GM19463 (cell line): Measurements from ENCODE around the gene SUCLG2.
"Not testable (repeated sequence)": the region's sequence is repeated elsewhere in the genome, so short reads cannot be mapped to it uniquely, and the experiment has no call there.

ENCODE experiments used
- ATAC-seq: cut with Tn5 transposase; IDR thresholded peaks from one replicate; pipeline ENCODE4 v1.9.1; 2021; ENCODE audit warnings: mild to moderate bottlenecking, moderate library complexity; ENCODE audit not compliant: unreplicated experiment

SUCLG2 gene

DNA sequence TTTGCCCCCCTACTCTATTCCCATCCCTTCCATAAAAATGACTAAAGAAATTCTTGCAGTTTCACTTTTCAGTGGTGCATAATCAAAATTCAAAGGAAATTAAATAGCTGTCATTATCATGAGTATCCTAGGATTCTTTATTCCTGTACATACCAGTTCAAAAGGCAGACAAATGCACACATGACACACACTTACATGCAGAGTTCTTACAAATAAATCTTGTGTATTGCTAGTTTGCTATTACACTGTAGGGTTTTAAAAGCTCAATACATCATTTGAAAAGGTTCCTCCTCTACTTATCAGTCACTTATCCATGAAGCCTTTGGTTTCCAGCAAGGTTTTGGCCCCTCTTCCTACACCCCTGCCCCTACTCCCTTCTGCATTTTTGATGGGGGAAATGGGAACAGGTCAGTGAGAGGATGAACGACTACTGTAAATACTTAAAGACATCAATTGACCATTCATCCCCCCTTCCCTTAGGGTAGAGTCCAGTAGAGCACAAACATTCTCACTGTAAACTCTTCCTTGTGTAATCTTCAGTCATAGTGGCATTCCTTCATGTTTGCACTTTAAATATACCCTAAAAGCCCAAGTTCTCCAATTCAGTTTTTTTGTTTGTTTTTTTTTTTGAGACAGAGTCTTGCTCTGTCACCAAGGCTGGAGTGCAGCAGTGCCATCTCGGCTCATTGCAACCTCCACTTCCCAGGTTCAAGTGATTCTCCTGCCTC, 92.6 kb downstream of the SUCLG2 start:
- ATAC-seq = no peak

DNA sequence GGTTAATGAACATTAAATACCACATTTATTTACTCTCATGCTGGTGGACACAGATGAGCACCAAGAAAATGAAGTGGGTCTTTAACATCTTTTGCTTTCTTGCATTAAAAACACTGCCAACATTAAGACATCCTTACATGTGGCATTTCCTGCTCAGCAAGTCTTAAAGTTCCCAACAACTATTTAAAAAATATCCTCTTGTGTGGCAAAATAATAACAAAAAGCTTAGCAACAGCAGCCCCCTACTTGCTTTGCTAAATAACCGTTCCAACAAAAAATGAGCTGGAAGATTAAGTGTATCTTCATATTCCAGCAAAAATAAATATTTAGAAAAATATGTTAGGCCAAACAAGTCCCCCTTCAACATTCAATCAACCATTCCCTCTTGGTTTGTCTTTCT, 93.1 kb downstream of the SUCLG2 start:
- no peak for ATAC-seq

DNA sequence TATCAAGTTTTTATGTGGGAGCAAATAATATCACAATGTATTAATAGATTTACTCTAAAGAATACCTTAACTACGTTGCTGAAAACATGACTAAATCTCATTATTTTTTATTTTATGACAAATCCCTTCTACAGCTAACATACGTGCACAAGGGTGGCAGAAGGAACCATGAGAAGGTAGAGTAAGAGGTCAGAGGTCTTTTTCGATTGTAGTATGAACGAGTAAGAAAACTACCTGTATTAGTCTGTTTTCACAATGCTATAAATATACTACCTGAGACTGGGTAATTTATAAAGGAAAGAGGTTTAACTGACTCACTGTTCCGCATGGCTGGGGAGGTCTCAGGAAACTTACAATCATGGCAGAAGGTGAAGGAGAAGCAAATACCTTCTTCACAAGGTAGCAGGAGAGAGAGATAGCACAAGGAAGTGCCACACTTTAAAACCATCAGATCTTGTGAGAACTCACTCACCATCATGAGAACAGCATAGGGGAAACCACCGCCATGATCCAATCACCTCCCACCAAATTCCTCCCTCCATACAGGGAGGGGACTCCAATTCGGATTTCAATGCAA, 95.3 kb downstream of the SUCLG2 start:
- ATAC-seq = no peak

DNA sequence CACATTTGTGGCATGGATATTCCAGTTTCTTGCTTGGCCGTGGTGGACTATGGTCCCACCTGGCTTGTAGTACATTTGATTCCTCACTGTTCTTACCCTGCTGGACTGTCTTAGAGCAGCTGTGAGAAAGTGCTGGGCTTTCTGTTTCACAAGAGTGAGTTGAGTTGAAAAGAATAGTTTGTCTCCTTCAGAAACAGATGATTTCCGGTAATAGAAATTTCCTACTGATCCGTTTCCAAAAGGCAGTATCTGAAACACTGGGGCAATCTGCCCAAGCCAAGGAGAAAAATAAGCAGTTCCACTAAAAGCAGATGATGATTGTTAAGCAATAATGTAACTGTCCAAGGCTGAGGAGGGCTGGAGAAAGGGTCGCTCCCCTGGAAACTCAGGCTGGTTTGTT, 96.0 kb downstream of the SUCLG2 start:
- ATAC-seq = no peak

DNA sequence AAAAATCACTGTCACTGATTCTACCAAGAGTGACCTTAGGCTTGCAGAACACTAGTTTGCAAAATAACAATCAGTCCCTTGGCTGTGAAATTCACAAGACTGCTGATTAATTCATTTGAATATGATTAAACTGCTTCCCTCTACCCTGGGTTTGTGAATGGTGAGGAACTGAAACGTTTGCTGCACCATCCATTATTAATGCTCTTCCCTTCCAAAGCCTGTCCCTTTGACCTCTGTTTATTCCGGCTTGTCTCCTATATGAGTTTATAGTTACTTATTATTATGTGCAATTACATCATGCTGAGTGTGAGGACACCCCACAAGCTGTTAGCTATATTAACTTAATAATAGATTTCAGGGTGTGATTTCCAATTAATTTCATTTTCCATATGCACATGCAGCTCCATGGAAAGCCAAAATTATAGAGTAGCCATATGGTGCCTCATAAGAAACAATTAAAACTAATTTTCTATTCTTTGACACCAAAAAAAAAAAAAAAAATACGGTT, 96.5 kb downstream of the SUCLG2 start:
- no peak for ATAC-seq

DNA sequence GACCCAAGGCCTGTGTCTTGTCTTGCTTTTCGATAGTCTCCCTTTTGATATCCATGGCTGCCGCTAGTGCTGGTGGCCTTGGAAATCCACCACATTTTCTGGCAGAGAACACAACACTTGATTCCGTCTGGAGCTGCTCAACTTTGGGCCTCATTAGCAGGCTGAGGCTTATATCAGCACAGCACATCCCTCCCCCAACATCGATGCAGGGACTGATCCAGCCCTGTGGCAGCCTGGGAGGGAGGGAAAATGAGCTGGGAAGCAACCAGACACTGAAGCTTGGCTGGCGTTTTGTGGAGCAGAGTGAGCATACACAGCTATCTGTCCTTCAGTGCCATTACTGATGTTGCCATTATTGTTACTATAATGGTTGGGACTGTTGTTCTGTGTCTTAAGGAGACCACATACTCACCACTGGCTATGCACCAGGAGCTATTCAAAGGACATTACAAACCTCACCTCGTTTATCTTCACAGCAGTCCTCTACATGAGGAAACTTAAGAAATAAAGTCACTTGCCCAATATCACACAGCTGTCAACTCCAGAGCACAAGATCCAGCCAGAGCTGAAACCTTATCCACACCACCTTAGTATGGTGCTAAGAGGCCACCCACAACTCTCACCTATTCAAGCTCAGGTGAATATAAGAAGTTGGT, 102.9 kb downstream of the SUCLG2 start:
- ATAC-seq = no peak

DNA sequence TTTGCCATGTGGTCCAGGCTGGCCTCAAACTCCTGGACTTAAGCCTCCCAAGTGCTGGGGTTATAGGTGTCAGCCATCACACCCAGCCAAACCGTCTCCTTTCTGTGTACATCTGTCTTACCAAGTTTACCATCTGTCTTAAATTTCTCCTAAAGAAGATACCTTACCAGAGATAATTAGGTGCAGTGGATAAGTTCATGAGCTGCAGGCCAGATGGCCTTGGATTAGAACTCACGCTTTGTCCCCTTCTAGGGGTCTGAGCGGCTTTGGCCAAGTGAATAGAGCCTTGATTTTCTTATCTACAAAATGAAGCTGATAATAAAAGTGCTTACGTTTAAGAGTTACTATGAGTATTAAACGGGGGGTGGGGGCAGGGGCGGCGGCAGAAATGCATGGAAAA, 103.9 kb downstream of the SUCLG2 start:
- ATAC-seq = no peak

DNA sequence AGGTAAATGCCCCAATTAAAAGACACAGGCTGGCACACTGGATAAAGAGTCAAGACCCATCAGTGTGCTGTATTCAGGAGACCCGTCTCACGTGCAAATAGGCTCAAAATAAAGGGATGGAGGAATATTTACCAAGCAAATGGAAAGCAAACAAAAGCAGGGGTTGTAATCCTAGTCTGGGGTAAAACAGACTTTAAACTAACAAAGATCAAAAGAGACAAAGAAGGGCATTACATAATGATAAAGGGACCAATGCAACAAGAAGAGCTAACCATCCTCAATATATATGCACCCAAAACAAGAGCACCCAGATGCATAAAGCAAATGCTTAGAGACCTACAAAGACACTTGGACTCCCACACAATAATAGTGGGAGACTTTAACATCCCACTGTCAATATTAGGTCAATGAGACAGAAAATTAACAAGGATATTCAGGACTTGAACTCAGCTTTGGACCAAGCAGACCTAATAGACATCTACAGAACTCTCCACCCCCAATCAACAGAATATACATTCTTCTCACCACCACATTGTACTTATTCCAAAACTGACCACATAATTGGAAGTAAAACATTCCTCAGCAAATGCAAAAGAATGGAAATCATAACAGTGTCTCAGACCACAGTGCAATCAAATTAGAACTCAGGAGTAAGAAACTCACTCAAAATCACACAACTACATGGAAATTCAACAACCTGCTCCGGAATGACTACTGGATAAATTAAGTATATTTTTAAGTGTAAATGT, 111.7 kb downstream of the SUCLG2 start:
- not testable (repeated sequence) for ATAC-seq

DNA sequence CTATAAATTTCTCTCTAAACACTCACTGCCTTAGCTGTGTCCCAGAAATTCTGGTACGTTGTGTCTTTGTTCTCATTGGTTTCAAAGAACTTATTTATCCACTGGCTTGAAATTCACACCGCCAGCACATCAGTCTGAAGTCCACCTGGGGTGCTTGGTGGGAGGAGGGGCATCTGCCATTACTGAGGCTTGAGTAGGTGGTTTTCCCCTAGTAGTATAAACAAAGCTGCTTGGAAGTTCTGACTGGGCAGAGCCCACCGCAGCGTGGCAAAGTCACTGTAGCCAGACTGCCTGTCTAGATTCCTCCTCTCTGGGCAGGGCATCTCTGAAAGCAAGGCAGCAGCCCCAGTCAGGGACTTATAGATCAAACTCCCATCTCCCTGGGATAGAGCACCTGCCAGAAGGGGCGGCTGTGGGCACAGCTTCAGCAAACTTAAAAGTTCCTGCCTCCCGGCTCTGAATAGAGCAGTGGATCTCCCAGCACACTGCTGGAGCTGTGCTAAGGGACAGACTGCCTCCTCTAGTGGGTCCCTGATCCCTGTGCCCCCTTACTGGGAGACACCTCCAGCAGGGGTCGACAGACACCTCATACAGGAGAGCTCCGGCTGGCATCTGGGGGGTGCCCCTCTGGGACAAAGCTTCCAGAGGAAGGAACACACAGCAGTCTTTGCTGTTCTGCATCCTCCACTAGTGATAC, 114.1 kb downstream of the SUCLG2 start:
- ATAC-seq = no peak

DNA sequence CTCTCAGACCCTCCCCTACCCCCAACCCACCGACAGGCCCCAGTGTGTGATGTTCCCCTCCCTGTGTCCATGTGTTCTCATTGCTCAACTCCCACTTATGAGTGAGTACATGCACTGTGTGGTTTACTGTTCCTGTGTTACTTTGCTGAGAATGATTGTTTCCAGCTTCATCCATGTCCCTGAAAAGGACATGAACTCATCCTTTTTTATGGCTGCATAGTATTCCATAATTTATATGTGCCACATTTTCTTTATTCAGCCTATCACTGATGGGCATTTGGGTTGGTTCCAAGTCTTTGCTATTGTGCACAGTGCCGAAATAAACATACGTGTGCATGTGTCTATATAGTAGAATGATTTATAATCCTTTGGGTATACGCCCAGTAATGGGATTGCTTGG, 117.2 kb downstream of the SUCLG2 start:
- ATAC-seq = not testable (repeated sequence)

DNA sequence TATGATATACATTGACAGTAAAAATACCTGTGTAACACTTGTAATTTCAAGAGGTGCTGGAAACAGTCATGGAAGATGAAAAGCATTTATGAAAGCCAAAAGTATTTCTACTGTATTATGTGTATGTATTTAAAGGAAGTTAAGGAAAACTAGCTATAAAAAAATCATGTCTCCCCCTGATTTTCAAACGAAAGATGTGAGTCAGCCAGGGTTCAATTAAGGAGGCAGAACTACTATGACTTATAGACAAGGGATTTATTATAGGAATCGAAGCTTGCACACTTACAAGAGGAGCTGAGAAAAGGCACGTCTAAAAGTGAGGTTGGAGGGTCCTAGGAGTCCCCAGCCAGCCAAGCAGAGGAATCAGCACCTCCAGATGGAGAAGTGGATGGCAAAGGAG, 119.4 kb downstream of the SUCLG2 start:
- ATAC-seq = no peak

DNA sequence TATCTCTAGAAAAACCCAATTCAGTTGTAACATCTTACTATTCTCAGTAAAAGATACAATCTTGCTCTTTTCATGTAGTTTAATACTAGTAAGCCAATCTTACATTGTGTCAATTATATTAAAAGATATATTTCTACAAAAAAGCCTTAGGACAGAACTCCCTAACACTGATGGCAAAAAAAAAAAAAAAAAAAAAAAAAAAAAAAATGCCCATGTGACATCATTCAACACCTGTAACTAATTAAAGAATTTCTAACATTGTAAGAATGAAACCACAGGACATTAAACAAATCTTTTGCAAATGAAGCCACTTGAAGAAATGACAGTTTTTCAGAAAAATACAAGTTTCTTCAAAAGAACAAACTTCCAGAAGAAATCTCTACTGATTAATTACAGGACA, 119.8 kb downstream of the SUCLG2 start:
- no peak for ATAC-seq

DNA sequence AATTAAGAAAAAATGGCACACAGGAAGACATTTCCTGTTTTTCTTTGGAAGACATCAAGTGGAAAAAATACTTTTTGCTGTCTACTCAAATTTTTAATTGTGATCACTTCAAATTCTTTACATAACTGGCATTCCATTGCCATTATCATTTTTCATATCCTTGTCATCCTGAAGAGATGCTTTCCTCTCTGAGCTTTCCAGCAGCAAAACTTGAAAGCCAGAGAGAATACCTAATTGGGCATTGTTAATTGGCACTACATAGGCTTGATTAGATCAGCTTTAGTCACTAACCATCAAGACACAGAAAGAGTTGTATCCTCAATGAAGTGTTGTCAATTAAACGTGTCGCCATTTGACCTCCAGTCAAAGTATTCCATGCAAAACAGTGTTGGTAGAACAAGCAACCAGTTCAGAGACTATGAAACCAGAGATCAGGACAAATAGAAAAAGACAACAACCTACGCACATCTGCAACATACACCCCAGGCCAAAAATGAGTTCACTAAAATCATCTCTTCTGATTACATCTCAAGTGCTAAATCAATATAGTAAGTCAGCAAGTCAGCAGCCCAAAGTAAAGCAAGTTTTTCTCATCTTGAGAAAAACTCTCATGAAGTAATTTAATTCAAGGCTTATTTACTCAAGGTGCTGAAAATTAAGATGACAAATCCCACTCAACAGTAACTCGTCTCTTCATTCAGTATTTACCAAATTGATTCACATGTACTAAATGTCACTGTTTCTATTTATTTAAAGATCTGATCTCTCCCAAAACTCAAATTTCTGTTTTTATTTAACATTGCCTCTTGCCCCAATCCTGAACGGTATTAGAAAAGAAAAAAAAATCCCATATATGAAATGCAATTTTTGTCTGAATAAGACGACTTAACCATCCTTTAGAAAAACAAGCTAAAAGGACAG, 123.0 kb downstream of the SUCLG2 start:
- ATAC-seq = no peak

DNA sequence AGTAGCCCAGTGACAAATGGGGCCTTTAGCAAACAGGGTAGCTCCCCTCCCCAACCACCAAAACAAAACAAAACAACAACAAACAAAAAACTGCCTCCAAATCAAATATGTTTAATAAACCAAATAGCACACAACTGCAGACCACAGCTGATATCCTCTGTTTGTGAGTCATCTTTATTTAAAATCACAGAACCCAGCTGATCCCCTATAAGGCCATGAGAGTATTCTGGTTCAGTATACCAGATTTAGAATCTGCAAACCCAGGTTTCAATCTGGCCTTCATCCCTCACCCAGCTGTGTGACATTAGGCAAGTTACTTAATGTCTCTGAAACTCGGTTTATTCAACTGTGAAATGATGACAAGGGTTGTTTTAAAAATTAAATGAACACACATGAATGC, 124.5 kb downstream of the SUCLG2 start:
- no peak for ATAC-seq

DNA sequence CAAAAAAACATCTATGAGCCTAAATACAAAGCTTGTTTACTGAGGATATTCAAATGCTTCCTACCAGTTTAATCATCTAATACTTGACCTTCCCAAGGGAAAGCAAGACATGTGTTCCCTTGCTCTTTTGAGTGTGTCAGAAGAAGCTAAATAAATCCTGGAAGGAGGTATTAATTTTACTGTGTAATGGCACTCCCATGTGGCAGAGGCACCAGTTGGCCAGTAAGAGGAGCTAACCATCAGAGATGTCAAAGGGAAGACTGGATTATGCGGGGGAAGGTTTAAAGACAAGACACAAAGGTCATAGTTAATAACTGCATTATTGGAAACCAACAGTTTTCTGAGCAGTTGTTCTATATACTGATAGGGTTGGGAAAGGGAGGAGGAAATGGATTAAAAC, 125.1 kb downstream of the SUCLG2 start:
- ATAC-seq = no peak

DNA sequence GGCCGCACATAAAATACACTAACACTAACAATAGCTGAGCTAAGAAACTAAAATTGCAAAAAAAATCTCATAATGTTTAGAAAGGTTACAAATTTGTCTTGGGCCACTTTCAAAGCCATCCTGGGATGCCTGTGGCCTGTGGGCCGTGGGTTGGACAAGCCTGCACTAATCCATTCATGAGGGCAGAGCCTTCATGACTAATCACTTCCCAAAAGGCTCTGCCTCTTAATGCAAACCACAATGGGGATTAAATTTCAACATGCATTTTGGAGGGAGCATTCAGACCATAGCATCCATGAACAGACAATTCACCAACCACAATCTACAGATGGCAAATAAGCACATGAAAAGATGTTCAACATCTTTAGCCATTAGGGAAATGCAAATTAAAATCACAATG, 128.2 kb downstream of the SUCLG2 start:
- ATAC-seq = no peak

DNA sequence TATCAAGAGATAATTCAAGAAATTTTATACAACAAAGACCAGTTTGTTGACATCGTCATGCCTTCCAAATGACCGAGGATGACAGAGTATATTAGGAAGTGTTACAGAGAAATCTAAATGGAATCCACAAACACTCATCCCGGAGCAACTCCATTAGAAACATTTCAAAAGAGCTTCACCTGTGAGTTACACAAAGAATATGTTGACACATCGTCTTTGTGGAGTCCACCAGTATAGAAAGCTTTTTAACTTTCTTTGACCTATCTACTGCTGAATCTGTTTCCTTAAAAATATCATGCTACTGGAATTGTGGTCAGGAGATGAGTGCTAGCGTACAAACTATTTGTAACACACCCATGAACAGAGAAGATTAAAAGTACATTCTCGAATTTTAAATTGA, 130.4 kb downstream of the SUCLG2 start:
- ATAC-seq = no peak

DNA sequence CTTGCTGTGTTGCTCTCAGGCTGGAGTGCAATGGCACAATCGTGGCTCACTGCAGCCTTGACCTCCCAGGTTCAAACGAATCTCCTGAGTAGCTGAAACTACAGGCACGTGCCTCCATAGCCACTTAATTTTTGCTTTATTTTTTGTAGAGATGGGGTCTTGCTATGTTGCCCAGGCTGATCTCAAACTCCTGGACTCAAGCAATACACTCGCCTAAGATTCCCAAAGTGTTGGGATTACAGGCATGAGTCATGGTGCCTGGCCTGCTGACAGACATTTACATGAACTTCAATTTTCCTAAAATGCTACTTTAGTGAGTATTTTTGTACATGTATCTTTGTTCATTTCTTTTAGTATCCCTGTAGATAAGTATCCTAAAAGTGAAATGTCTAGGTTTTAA, 132.3 kb downstream of the SUCLG2 start:
- no peak for ATAC-seq

DNA sequence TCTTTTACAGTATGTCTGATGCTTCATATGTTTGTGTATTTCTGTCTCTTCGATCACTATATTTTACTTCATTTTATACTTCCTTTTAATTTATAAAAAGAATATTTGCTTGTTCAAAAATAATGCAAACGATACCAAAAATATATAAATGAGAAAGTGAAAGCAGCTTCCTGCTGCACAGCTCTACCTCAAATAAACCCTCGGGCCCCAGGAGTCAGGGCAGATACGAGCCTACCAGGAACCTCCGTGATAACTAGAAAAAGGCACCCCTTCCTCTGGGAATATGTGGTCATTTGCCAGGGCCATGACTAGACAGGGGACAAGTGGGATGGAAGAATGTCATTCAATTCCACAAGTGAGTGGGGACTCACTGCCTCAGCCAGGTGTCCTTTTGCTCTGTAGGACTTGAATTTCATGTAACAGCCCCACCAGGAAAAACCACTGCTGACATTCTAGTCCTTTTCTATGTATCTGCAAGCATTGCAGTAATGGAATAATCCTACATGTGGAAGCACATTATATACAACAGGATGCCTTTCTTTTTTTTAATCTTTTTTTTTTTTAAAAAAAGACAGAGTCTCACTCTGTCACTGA, 133.3 kb downstream of the SUCLG2 start:
- no peak for ATAC-seq
